ENCODE measurements around the gene PCLAF.

DNA sequence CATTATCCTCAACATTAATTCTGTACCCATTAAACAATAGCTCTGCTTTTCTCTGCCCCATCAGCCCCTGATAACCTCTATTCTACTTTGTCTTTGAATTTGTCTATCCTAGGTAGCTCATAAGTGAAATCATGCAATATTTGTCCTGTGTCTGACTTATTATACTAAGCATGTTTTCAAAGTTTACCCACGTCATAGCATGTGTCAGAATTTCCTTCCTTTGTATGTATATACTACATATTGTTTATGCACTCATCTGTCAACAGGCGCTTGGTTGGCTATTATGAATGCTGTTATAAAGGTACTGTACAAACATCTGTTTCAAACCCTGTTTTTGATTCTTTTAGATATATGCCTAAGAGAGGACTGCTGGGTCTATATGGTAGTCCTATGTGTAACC is 43.5 kb downstream of the PCLAF start:
- TF ChIP-seq EP300 (IDR thresholded peaks at IDR 0.05) (no peak), POLR2A (IDR thresholded peaks at IDR 0.05) (no peak)
- TF ChIP-seq, protein P1, sequence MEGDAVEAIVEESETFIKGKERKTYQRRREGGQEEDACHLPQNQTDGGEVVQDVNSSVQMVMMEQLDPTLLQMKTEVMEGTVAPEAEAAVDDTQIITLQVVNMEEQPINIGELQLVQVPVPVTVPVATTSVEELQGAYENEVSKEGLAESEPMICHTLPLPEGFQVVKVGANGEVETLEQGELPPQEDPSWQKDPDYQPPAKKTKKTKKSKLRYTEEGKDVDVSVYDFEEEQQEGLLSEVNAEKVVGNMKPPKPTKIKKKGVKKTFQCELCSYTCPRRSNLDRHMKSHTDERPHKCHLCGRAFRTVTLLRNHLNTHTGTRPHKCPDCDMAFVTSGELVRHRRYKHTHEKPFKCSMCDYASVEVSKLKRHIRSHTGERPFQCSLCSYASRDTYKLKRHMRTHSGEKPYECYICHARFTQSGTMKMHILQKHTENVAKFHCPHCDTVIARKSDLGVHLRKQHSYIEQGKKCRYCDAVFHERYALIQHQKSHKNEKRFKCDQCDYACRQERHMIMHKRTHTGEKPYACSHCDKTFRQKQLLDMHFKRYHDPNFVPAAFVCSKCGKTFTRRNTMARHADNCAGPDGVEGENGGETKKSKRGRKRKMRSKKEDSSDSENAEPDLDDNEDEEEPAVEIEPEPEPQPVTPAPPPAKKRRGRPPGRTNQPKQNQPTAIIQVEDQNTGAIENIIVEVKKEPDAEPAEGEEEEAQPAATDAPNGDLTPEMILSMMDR (IDR thresholded peaks at IDR 0.05), result no peak
